Measurements from ENCODE around the gene MAP3K21. TPM values are rescaled to one million over a fixed set of nuclear protein-coding genes. Genes with fewer than 3 reads are reported as not detected.

The MAP3K21 gene
- total RNA-seq, 2 donors from 2014 or later: 0.62 to 0.63 TPM

GRCh38 chr1:233409540-233409939 lies 82.0 kb downstream of the MAP3K21 start:
- ATAC-seq (no peak), DNase-seq (no peak)

GRCh38 chr1:233410906-233411305 lies 83.4 kb downstream of the MAP3K21 start:
- DNase-seq (no peak), ATAC-seq (no peak)
- intact Hi-C loops (cut with DNase I): no loop called here

More at GRCh38 chr1:233409540-233409939, 82.0 kb downstream of the MAP3K21 start:
- intact Hi-C loops (cut with DNase I): no loop called here

DNA sequence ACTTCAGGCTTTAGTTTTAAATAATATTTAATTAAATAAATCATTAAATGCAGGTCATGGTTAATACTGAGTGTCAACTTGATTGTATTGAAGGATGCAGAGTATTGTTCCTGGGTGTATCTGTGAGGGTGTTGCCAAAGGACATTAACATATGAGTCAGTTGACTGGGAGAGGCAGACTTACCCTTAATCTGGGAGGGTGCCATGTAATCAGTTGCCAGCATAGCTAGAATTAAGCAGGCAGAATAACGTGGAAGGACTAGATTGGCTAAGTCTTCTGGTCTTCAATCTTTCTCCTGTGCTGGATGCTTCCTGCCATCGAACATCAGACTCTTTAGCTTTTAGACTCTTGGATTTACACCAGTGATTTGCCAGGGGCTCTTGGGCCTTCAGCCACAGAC lies 85.3 kb downstream of the MAP3K21 start:
- ATAC-seq: peak in 1 of 2 donors; percentile 36
- intact Hi-C loops (cut with DNase I): no loop called here

DNA sequence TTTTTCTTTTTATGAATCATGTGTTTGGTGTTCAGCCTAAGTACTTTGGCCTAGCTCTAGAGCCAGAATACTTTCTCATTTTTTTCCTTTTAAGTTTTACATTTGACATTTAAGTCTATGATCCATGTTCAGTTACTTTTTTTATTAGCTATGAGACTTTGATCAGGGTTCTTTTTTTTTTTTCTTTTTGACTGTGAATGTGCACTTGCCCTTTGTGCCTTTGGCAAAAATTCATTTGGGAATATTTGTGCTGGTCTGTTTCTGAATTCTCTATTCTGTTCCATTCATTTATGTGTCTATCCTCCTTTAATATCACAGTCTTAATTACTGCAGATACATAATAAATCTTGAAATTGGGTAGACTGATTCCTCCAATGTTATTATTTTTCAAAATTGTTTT lies 93.8 kb downstream of the MAP3K21 start:
- no peak for DNase-seq
- intact Hi-C loops (cut with DNase I): no loop called here
- ATAC-seq: no peak

More for the DNA sequence above, 85.3 kb downstream of the MAP3K21 start:
- DNase-seq: no peak

DNA sequence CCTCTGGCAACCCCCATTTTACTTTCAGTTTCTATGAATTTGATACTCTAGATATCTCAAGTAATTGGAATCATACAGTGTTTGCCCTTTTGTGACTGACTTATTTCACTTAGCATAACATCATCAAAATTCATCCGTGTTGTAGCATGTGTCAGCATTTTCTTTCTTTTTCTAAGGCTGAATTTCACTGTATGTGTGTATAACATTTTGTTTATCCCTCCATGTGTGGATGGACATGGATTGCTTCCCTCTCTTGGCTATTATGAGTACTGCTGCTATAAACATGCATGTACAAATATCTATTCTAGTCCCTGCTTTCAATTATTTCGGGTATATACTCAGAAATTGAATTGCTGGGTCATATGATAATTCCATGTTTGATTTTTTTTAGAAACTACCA lies 97.3 kb downstream of the MAP3K21 start:
- intact Hi-C loops (cut with DNase I): no loop called here
- ATAC-seq (no peak), DNase-seq (no peak)

GRCh38 chr1:233427907-233428306 lies 100.4 kb downstream of the MAP3K21 start:
- intact Hi-C loops (cut with DNase I): no loop called here
- DNase-seq (no peak), ATAC-seq (no peak)

DNA sequence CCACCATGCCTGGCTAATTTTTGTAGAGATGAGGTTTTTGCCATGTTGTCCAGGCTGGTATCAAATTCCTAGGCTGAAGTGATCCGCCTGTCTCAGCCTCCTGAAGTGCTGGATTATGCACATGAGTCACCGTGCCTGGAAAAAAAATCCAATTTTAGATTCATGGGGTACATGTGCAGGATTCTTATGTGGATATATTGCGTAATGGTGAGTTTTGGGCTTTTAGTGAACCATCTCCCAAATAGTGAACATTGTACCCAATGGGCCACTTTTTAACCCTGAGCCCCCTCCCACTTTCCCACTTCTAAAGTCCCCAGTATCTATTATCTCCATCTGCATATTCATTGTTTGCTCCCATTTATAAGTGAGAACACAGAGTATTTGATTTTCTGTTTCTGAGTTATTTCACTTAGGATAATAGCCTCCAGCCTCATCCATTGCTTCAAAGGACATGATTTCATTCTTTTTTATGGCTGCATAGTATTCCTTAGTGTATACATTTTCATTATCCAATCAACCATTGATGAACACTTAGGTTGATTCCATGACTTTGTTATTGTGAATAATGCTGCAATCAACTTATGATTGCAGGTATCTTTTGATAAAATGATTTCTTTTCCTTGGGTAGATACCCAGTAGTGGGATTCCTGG lies 104.4 kb downstream of the MAP3K21 start:
- intact Hi-C loops (cut with DNase I): no loop called here
- no peak for ATAC-seq
- DNase-seq: no peak

DNA sequence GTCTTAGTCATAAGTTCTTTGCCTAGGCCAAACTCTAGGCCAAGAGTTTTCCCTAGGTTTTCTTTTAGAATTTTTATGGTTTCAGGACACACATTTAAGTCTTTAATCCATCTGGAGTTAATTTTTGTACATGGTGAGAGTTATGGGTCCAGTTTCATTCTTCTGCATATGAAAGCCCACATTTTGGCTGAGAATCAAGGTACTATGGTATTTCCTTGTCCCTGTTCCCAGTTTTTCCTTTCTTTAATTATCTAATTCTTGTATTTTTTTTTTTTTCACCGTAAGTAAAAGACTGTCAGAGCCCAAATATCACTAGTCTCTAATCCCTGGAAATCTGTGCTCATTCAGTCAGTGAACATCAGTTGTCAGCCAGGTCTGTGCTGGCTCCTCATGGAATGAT lies 105.4 kb downstream of the MAP3K21 start:
- DNase-seq (no peak), ATAC-seq (no peak)
- intact Hi-C loops (cut with DNase I): no loop called here

- no peak for ATAC-seq
- intact Hi-C loops (cut with DNase I): no loop called here
- no peak for DNase-seq
Measured at GRCh38 chr1:233433436-233434210, 106.1 kb downstream of the MAP3K21 start.

Other genes starting within 250 kb of the MAP3K21 start
- gene PCNX2, start 32.0 kb upstream of the MAP3K21 start, total RNA-seq: 1 to 10 TPM; 3.2 to 4.2 TPM